A673 (cell line): Measurements from ENCODE around the gene TMEM164. TPM values are rescaled to one million over a fixed set of nuclear protein-coding genes. Genes with fewer than 3 reads are reported as not detected.
A peak's percentile ranks its signal among the peaks of the same experiment; 100 is the strongest.

Experiments used
- BruUV-seq: library from RNA; stranded (reverse); fragments of 400-500 nt; replicated peaks from 2 replicates; lab custom pipeline; 2021; lab: Mats Ljungman, UMichigan
- CTCF ChIA-PET: fragments of 300-600 bp; sonication (Branson Sonifier 250); formaldehyde crosslinking; loops from one replicate; lab custom pipeline; 2022; ENCODE audit warnings: antibody characterized with exemption; lab: Charles Lee
- POLR2A ChIA-PET: fragments of 300-600 bp; sonication (Branson Sonifier 250); formaldehyde crosslinking; loops from one replicate; lab custom pipeline; 2022; ENCODE audit warnings: antibody characterized with exemption; ENCODE audit not compliant: low non-redundant PET; lab: Charles Lee
- DNase-seq: peaks from one replicate; pipeline ENCODE4 v3.0.0-alpha.2; 2015; ENCODE audit warnings: low spot score
- H3K27ac ChIP-seq: fragments of 200-600 bp; sonication (generic); 2 replicates; pipeline ENCODE4 v1.5.1; 2016; ENCODE audit warnings: mixed run types, low read depth, mild to moderate bottlenecking, mixed read lengths, antibody characterized with exemption, low read length; ENCODE audit not compliant: poor library complexity, severe bottlenecking
- H3K27me3 ChIP-seq: fragments of 200-600 bp; sonication (generic); replicated peaks from 2 replicates; pipeline ENCODE4 v1.6.1; 2017; ENCODE audit warnings: mixed run types, low read depth, mild to moderate bottlenecking, mixed read lengths, antibody characterized with exemption, low read length; ENCODE audit not compliant: insufficient read depth, poor library complexity
- H3K36me3 ChIP-seq: fragments of 200-600 bp; sonication (generic); 2 replicates; pipeline ENCODE4 v1.6.1; 2016; ENCODE audit warnings: mixed run types, mild to moderate bottlenecking, mixed read lengths, antibody characterized with exemption, low read length; ENCODE audit not compliant: insufficient read depth, poor library complexity, severe bottlenecking
- H3K4me1 ChIP-seq: fragments of 200-600 bp; sonication (generic); 2 replicates; pipeline ENCODE4 v1.6.1; 2017; ENCODE audit warnings: mixed run types, mild to moderate bottlenecking, mixed read lengths, antibody characterized with exemption, low read length; ENCODE audit not compliant: insufficient read depth, poor library complexity, severe bottlenecking
- H3K4me3 ChIP-seq: fragments of 200-600 bp; sonication (generic); 2 replicates; pipeline ENCODE4 v1.5.1; 2016; ENCODE audit warnings: low read depth, mixed run types, mild to moderate bottlenecking, mixed read lengths, low read length; ENCODE audit not compliant: poor library complexity, severe bottlenecking
- H3K9me3 ChIP-seq: fragments of 200-600 bp; sonication (generic); 2 replicates; pipeline ENCODE4 v1.6.1; 2016; ENCODE audit warnings: mixed run types, low read depth, mild to moderate bottlenecking, mixed read lengths, antibody characterized with exemption, low read length; ENCODE audit not compliant: poor library complexity, severe bottlenecking
- CTCF ChIP-seq: fragments of 300-800, 200-600 bp; sonication (generic); conservative IDR thresholded peaks from 2 replicates; pipeline ENCODE4 v1.5.1; 2017; ENCODE audit warnings: low read depth, mild to moderate bottlenecking, antibody characterized with exemption, low read length, moderate library complexity, mixed read lengths
- EZH2 ChIP-seq: fragments of 200-600 bp; sonication (generic); IDR thresholded peaks from 2 replicates; pipeline ENCODE4 v1.6.1; 2017; ENCODE audit warnings: borderline replicate concordance, low read depth, mild to moderate bottlenecking, mixed read lengths, antibody characterized with exemption, low read length; ENCODE audit not compliant: poor library complexity, severe bottlenecking
- intact Hi-C: fragments of 100-400 bp; cut with micrococcal nuclease; formaldehyde crosslinking; loops from one replicate; pipeline ENCODE4 v1.10.0; 2022; ENCODE audit not compliant: unreplicated experiment
- total RNA-seq: library from RNA; stranded (reverse); gene quantifications from 2 replicates; pipeline ENCODE4 v1.2.3, GENCODE V29; 2021

The TMEM164 gene
- total RNA-seq, 1 experiment from 2014 or later: 26.5 TPM

- ChIA-PET CTCF (no interaction called here), POLR2A (no interaction called here)
- Histone ChIP-seq H3K36me3 (no peaks in the 10 kb centered on the region), H3K4me1 (no peaks in the 10 kb centered on the region), H3K9me3 (no peaks in the 10 kb centered on the region), H3K4me3 (no peak overlapping the region), H3K27me3 (no peaks in the 10 kb centered on the region), H3K27ac (no peak overlapping the region)
- intact Hi-C loops: loop anchor here (2.0 kb wide), 1 partner anchor 215 kb away; no protein-coding TSS in a partner anchor
- no TSS peak for BruUV-seq
- DNase-seq: peak; percentile 12
- TF ChIP-seq CTCF (peak; percentile 44; the same call in 1 of the 2 replicates), EZH2 (no peak)
Observed at GRCh38 chrX:110125446-110126162, 122.7 kb downstream of the TMEM164 start.

GRCh38 chrX:110131031-110131430, 128.1 kb downstream of the TMEM164 start:
- Histone ChIP-seq H3K4me3 (no peak overlapping the region), H3K9me3 (no peaks in the 10 kb centered on the region), H3K27me3 (no peaks in the 10 kb centered on the region), H3K36me3 (no peaks in the 10 kb centered on the region), H3K4me1 (no peaks in the 10 kb centered on the region), H3K27ac (no peak overlapping the region)
- no peak for DNase-seq
- no TSS peak for BruUV-seq
- intact Hi-C loops: no loop called here
- ChIA-PET CTCF (no interaction called here), POLR2A (no interaction called here)
- no peak for TF ChIP-seq EZH2
- TF ChIP-seq CTCF: no peak

GRCh38 chrX:110132450-110133114, 129.7 kb downstream of the TMEM164 start:
- intact Hi-C loops: no loop called here
- Histone ChIP-seq H3K9me3 (no peaks in the 10 kb centered on the region), H3K27ac (no peak overlapping the region), H3K4me1 (no peaks in the 10 kb centered on the region), H3K4me3 (no peak overlapping the region), H3K27me3 (no peaks in the 10 kb centered on the region), H3K36me3 (no peaks in the 10 kb centered on the region)
- no TSS peak for BruUV-seq
- TF ChIP-seq EZH2 (no peak), CTCF (no peak)
- POLR2A ChIA-PET: no interaction called here
- DNase-seq: no peak
- CTCF ChIA-PET: no interaction called here
